Measurements from ENCODE around the gene OTUD1.

Gene OTUD1

GRCh38 chr10:23406409-23406808 is 32.5 kb upstream of the OTUD1 start:
- no peak overlapping the region for H2BK120ac ChIP-seq (ENCODE audit: insufficient read depth, low read length, poor library complexity)
- no CpG with 5 or more reads among the region's 5 CpGs for whole genome bisulfite sequencing (ENCODE audit: extremely low coverage, insufficient coverage, insufficient read length)
- H2AK5ac ChIP-seq (ENCODE audit: low read length): no peak overlapping the region
- H2BK12ac ChIP-seq (ENCODE audit: low read length): no peak overlapping the region
- no peak overlapping the region for H3K14ac ChIP-seq (ENCODE audit: low read length)
- no peaks in the 10 kb centered on the region for H3K27me3 ChIP-seq (ENCODE audit: insufficient read depth, low read length)
- H4K8ac ChIP-seq (ENCODE audit: low read depth, low read length): no peak overlapping the region
- H3K4ac ChIP-seq (ENCODE audit: low read depth, low read length): no peak overlapping the region
- H3K4me1 ChIP-seq (ENCODE audit: control insufficient read depth in 1 of 2, insufficient read depth in 2 of 2, low read length in 2 of 2): no peaks in the 10 kb centered on the region
- no peak overlapping the region for H3K18ac ChIP-seq (ENCODE audit: low read length)
- no peak overlapping the region for H3K27ac ChIP-seq (ENCODE audit: low read depth, low read length)
- no peak for DNase-seq
- no peak overlapping the region for H2AFZ ChIP-seq (ENCODE audit: insufficient read depth, low read length, poor library complexity)
- H3K9me3 ChIP-seq (ENCODE audit: insufficient read depth, low read depth, low read length): no peaks in the 10 kb centered on the region
- no peak overlapping the region for H3K4me2 ChIP-seq (ENCODE audit: low read length)
- no peak overlapping the region for H4K12ac ChIP-seq (ENCODE audit: low read depth, low read length)
- H3K36me3 ChIP-seq (ENCODE audit: control insufficient read depth in 1 of 2, insufficient read depth in 2 of 2, low read length in 2 of 2): no peaks in the 10 kb centered on the region
- no peaks in the 10 kb centered on the region for H3K79me2 ChIP-seq (ENCODE audit: control insufficient read depth, insufficient read depth, low read length, poor library complexity)
- H3K23ac ChIP-seq (ENCODE audit: low read length): no peak overlapping the region
- H2BK5ac ChIP-seq (ENCODE audit: low read depth, low read length, poor library complexity): no peak overlapping the region
- no peak overlapping the region for H3K4me3 ChIP-seq (ENCODE audit: low read depth, low read length)
- no peak overlapping the region for H4K91ac ChIP-seq (ENCODE audit: low read depth, low read length)
- H3K79me1 ChIP-seq (ENCODE audit: low read length): no peaks in the 10 kb centered on the region
- H3K9ac ChIP-seq (ENCODE audit: low read length): no peak overlapping the region

GRCh38 chr10:23408330-23408976 is 30.4 kb upstream of the OTUD1 start:
- no peak overlapping the region for H2BK5ac ChIP-seq (ENCODE audit: low read depth, low read length, poor library complexity)
- no peaks in the 10 kb centered on the region for H3K27me3 ChIP-seq (ENCODE audit: insufficient read depth, low read length)
- H4K91ac ChIP-seq (ENCODE audit: low read depth, low read length): no peak overlapping the region
- no peak overlapping the region for H3K18ac ChIP-seq (ENCODE audit: low read length)
- H2BK120ac ChIP-seq (ENCODE audit: insufficient read depth, low read length, poor library complexity): no peak overlapping the region
- no peak overlapping the region for H2BK12ac ChIP-seq (ENCODE audit: low read length)
- DNase-seq: peak; percentile 78 to 96
- no peak overlapping the region for H4K8ac ChIP-seq (ENCODE audit: low read depth, low read length)
- H3K79me2 ChIP-seq (ENCODE audit: control insufficient read depth, insufficient read depth, low read length, poor library complexity): no peaks in the 10 kb centered on the region
- H3K4me3 ChIP-seq (ENCODE audit: low read depth, low read length): no peak overlapping the region
- no peak overlapping the region for H3K4me2 ChIP-seq (ENCODE audit: low read length)
- no peak overlapping the region for H3K4ac ChIP-seq (ENCODE audit: low read depth, low read length)
- no peaks in the 10 kb centered on the region for H3K79me1 ChIP-seq (ENCODE audit: low read length)
- H3K9ac ChIP-seq (ENCODE audit: low read length): no peak overlapping the region
- no peak overlapping the region for H3K14ac ChIP-seq (ENCODE audit: low read length)
- H4K12ac ChIP-seq (ENCODE audit: low read depth, low read length): no peak overlapping the region
- no CpG with 5 or more reads among the region's 8 CpGs for WGBS (ENCODE audit: extremely low coverage, insufficient coverage, insufficient read length)
- no peak overlapping the region for H3K23ac ChIP-seq (ENCODE audit: low read length)
- H2AFZ ChIP-seq (ENCODE audit: insufficient read depth, low read length, poor library complexity): no peak overlapping the region
- H2AK5ac ChIP-seq (ENCODE audit: low read length): no peak overlapping the region
- H3K36me3 ChIP-seq (ENCODE audit: control insufficient read depth in 1 of 2, insufficient read depth in 2 of 2, low read length in 2 of 2): no peaks in the 10 kb centered on the region
- no peaks in the 10 kb centered on the region for H3K4me1 ChIP-seq (ENCODE audit: control insufficient read depth in 1 of 2, insufficient read depth in 2 of 2, low read length in 2 of 2)
- H3K9me3 ChIP-seq (ENCODE audit: insufficient read depth, low read depth, low read length): no peaks in the 10 kb centered on the region
- no peak overlapping the region for H3K27ac ChIP-seq (ENCODE audit: low read depth, low read length)

GRCh38 chr10:23412223-23412622 is 26.7 kb upstream of the OTUD1 start:
- Histone ChIP-seq H3K4me3 (ENCODE audit: low read depth, low read length) (no peak overlapping the region), H2BK5ac (ENCODE audit: low read depth, low read length, poor library complexity) (no peak overlapping the region), H3K36me3 (ENCODE audit: control insufficient read depth in 1 of 2, insufficient read depth in 2 of 2, low read length in 2 of 2) (no peaks in the 10 kb centered on the region), H3K4me1 (ENCODE audit: control insufficient read depth in 1 of 2, insufficient read depth in 2 of 2, low read length in 2 of 2) (peaks cover 0 to 2% of the 10 kb centered on the region in 2 experiments), H3K79me2 (ENCODE audit: control insufficient read depth, insufficient read depth, low read length, poor library complexity) (no peaks in the 10 kb centered on the region), H2BK12ac (ENCODE audit: low read length) (no peak overlapping the region), H3K4me2 (ENCODE audit: low read length) (no peak overlapping the region), H3K18ac (ENCODE audit: low read length) (no peak overlapping the region), H3K23ac (ENCODE audit: low read length) (no peak overlapping the region), H4K12ac (ENCODE audit: low read depth, low read length) (no peak overlapping the region), H3K79me1 (ENCODE audit: low read length) (no peaks in the 10 kb centered on the region), H3K9ac (ENCODE audit: low read length) (no peak overlapping the region), H4K91ac (ENCODE audit: low read depth, low read length) (no peak overlapping the region), H2AK5ac (ENCODE audit: low read length) (no peak overlapping the region), H3K27me3 (ENCODE audit: insufficient read depth, low read length) (no peaks in the 10 kb centered on the region), H4K8ac (ENCODE audit: low read depth, low read length) (no peak overlapping the region), H3K14ac (ENCODE audit: low read length) (no peak overlapping the region), H2BK120ac (ENCODE audit: insufficient read depth, low read length, poor library complexity) (no peak overlapping the region), H2AFZ (ENCODE audit: insufficient read depth, low read length, poor library complexity) (no peak overlapping the region), H3K9me3 (ENCODE audit: insufficient read depth, low read depth, low read length) (no peaks in the 10 kb centered on the region), H3K27ac (ENCODE audit: low read depth, low read length) (no peak overlapping the region), H3K4ac (ENCODE audit: low read depth, low read length) (no peak overlapping the region)
- DNase-seq: peak in 1 of 2 donors; percentile 55
- no CpG with 5 or more reads among the region's 2 CpGs for WGBS (ENCODE audit: extremely low coverage, insufficient coverage, insufficient read length)

- Histone ChIP-seq H3K27ac (ENCODE audit: low read depth, low read length) (no peak overlapping the region), H2AFZ (ENCODE audit: insufficient read depth, low read length, poor library complexity) (no peak overlapping the region), H3K9ac (ENCODE audit: low read length) (no peak overlapping the region), H2BK5ac (ENCODE audit: low read depth, low read length, poor library complexity) (no peak overlapping the region), H3K27me3 (ENCODE audit: insufficient read depth, low read length) (no peaks in the 10 kb centered on the region), H3K79me2 (ENCODE audit: control insufficient read depth, insufficient read depth, low read length, poor library complexity) (no peaks in the 10 kb centered on the region), H3K36me3 (ENCODE audit: control insufficient read depth in 1 of 2, insufficient read depth in 2 of 2, low read length in 2 of 2) (no peaks in the 10 kb centered on the region), H3K4me3 (ENCODE audit: low read depth, low read length) (no peak overlapping the region), H3K4ac (ENCODE audit: low read depth, low read length) (no peak overlapping the region), H2AK5ac (ENCODE audit: low read length) (no peak overlapping the region), H4K91ac (ENCODE audit: low read depth, low read length) (no peak overlapping the region), H3K79me1 (ENCODE audit: low read length) (no peaks in the 10 kb centered on the region), H2BK12ac (ENCODE audit: low read length) (no peak overlapping the region), H3K4me2 (ENCODE audit: low read length) (no peak overlapping the region), H4K12ac (ENCODE audit: low read depth, low read length) (no peak overlapping the region), H3K9me3 (ENCODE audit: insufficient read depth, low read depth, low read length) (no peaks in the 10 kb centered on the region), H3K23ac (ENCODE audit: low read length) (no peak overlapping the region), H3K4me1 (ENCODE audit: control insufficient read depth in 1 of 2, insufficient read depth in 2 of 2, low read length in 2 of 2) (peaks cover 3 to 7% of the 10 kb centered on the region in 2 experiments), H3K14ac (ENCODE audit: low read length) (no peak overlapping the region), H2BK120ac (ENCODE audit: insufficient read depth, low read length, poor library complexity) (no peak overlapping the region), H3K18ac (ENCODE audit: low read length) (no peak overlapping the region), H4K8ac (ENCODE audit: low read depth, low read length) (no peak overlapping the region)
- DNase-seq: no peak
- WGBS (ENCODE audit: extremely low coverage, insufficient coverage, insufficient read length): no CpG with 5 or more reads among the region's 5 CpGs
Measured at GRCh38 chr10:23413629-23414089, 25.2 kb upstream of the OTUD1 start.
